SK-N-SH (cell line): ENCODE measurements around the gene RFX2. TPM values are rescaled to one million over a fixed set of nuclear protein-coding genes. Genes with fewer than 3 reads are reported as not detected.

Experiments
- CTCF ChIA-PET: fragments of 300-600, 350-600 bp; formaldehyde crosslinking; extraction: SDS; loops from one replicate; lab custom pipeline; 2021; lab: Yijun Ruan, JAX
- POLR2A ChIA-PET: fragments of 350-600 bp; sonication (Branson Sonifier 250); formaldehyde crosslinking; extraction: SDS; loops from one replicate; lab custom pipeline; 2020; ENCODE audit warnings: antibody characterized with exemption, inconsistent platforms; lab: Yijun Ruan, JAX
- DNase-seq: peaks from one replicate; pipeline ENCODE4 v3.0.0; 2012
- H2AFZ ChIP-seq: fragments of 200-600 bp; sonication (generic); 2 replicates; pipeline ENCODE4 v1.8.1; 2016; ENCODE audit warnings: antibody characterized with exemption, mild to moderate bottlenecking, low read depth
- H3F3A ChIP-seq: fragments of 200-600 bp; sonication (generic); replicated peaks from 2 replicates; pipeline ENCODE3; 2016; ENCODE audit warnings: antibody characterized with exemption, mild to moderate bottlenecking; ENCODE audit not compliant: insufficient read depth
- H3K27ac ChIP-seq, 2 experiments: fragments of 200-500 bp in 1 of 2; fragments of 200-600 bp in 1 of 2; sonication (Bioruptor generic) in 1 of 2; sonication (generic), shearing (Covaris generic) in 1 of 2; 2 replicates each; pipeline versions ENCODE4 v1.5.1 to v1.6.1; 2014 to 2016; ENCODE audit warnings: low read depth in 2 of 2, inconsistent platforms in 1 of 2, low read length in 1 of 2, mild to moderate bottlenecking in 1 of 2, mixed read lengths in 1 of 2
- H3K27me3 ChIP-seq: fragments of 200-600 bp; sonication (generic), shearing (Covaris generic); 2 replicates; pipeline ENCODE4 v1.6.1; 2016; ENCODE audit warnings: mixed run types; ENCODE audit not compliant: insufficient read depth
- H3K36me3 ChIP-seq, 2 experiments: fragments of 200-500 bp in 1 of 2; fragments of 200-600 bp in 1 of 2; sonication (Bioruptor generic) in 1 of 2; sonication (generic) in 1 of 2; replicated peaks in 1 of 2; 2 replicates each; pipeline versions ENCODE3 to v1.5.1; 2014 to 2016; ENCODE audit warnings: low read length in 1 of 2, mild to moderate bottlenecking in 1 of 2; ENCODE audit not compliant: insufficient read depth in 2 of 2, control insufficient read depth in 1 of 2
- H3K4me1 ChIP-seq, 2 experiments: fragments of 200-500 bp in 1 of 2; fragments of 200-600 bp in 1 of 2; sonication (Bioruptor generic) in 1 of 2; sonication (generic), shearing (Covaris generic) in 1 of 2; 2 replicates each; pipeline versions ENCODE4 v1.5.1 to v1.6.1; 2014 to 2016; ENCODE audit warnings: low read depth in 1 of 2, low read length in 1 of 2, mixed run types in 1 of 2; ENCODE audit not compliant: insufficient read depth in 2 of 2, control insufficient read depth in 1 of 2
- H3K4me2 ChIP-seq: fragments of 200-600 bp; sonication (generic), shearing (Covaris generic); 2 replicates; pipeline ENCODE4 v1.6.1; 2017; ENCODE audit warnings: mixed run types
- H3K4me3 ChIP-seq, 2 experiments: fragments of 200-500 bp in 1 of 2; fragments of 200-600 bp in 1 of 2; sonication (Bioruptor generic) in 1 of 2; sonication (generic), shearing (Covaris generic) in 1 of 2; 2 replicates each; pipeline versions ENCODE4 v1.5.1 to v1.8.1; 2014 to 2016; ENCODE audit warnings: low read depth in 2 of 2, inconsistent platforms in 1 of 2, low read length in 1 of 2, mild to moderate bottlenecking in 1 of 2, mixed read lengths in 1 of 2, moderate library complexity in 1 of 2
- H3K79me2 ChIP-seq: fragments of 200-600 bp; sonication (generic); 2 replicates; pipeline ENCODE4 v1.8.1; 2017; ENCODE audit warnings: mild to moderate bottlenecking; ENCODE audit not compliant: insufficient read depth
- H3K9ac ChIP-seq: fragments of 200-600 bp; sonication (generic); 2 replicates; pipeline ENCODE4 v1.6.1; 2017; ENCODE audit warnings: mixed run types
- H3K9me2 ChIP-seq: fragments of 200-600 bp; sonication (generic); 2 replicates; pipeline ENCODE4 v1.6.1; 2017; ENCODE audit warnings: mixed run types
- H3K9me3 ChIP-seq: fragments of 200-600 bp; sonication (generic); 2 replicates; pipeline ENCODE4 v1.6.1; 2017; ENCODE audit warnings: mixed run types, mild to moderate bottlenecking, moderate library complexity
- H4K20me1 ChIP-seq: fragments of 200-600 bp; sonication (generic); 2 replicates; pipeline ENCODE4 v1.6.1; 2017; ENCODE audit warnings: mild to moderate bottlenecking, mixed run types; ENCODE audit not compliant: insufficient read depth
- CTCF ChIP-seq: fragments of 200-600 bp; sonication (generic); IDR thresholded peaks from 2 replicates; pipeline ENCODE4 v1.6.1; 2017; ENCODE audit warnings: antibody characterized with exemption, mild to moderate bottlenecking, moderate library complexity
- EZH2phosphoT487 ChIP-seq: fragments of 200-600 bp; sonication (generic); IDR thresholded peaks from 2 replicates; pipeline ENCODE4 v1.6.1; 2017; ENCODE audit warnings: low read depth, mixed run types, mild to moderate bottlenecking, antibody characterized with exemption, moderate library complexity, borderline replicate concordance
- FOSL2 ChIP-seq: IDR thresholded peaks from 2 replicates; pipeline ENCODE4 v1.4.0; 2012; ENCODE audit warnings: low read depth, mild to moderate bottlenecking, moderate library complexity, borderline replicate concordance
- FOXM1 ChIP-seq: IDR thresholded peaks from 2 replicates; pipeline ENCODE4 v1.4.0; 2012; ENCODE audit warnings: low read depth, mild to moderate bottlenecking
- IRF3 ChIP-seq: fragments of 150-350 bp; IDR thresholded peaks from 2 replicates; pipeline ENCODE4 v1.6.1; 2016; ENCODE audit warnings: mild to moderate bottlenecking, low read depth, low read length
- MEF2A ChIP-seq: IDR thresholded peaks from 2 replicates; pipeline ENCODE4 v1.4.0; 2012; ENCODE audit warnings: low read depth, borderline replicate concordance
- MXI1 ChIP-seq: IDR thresholded peaks from 2 replicates; pipeline ENCODE4 v1.6.1; 2012; ENCODE audit warnings: mild to moderate bottlenecking, low read depth, low read length, improper control_type of control experiment
- NRF1 ChIP-seq: IDR thresholded peaks from 2 replicates; pipeline ENCODE4 v1.6.1; 2012; ENCODE audit warnings: low read depth, mild to moderate bottlenecking, low read length
- RFX5 ChIP-seq: IDR thresholded peaks from 2 replicates; pipeline ENCODE4 v1.6.1; 2012; ENCODE audit warnings: mild to moderate bottlenecking, improper control_type of control experiment, low read length
- RXRA ChIP-seq: IDR thresholded peaks from 2 replicates; pipeline ENCODE4 v1.4.0; 2012; ENCODE audit warnings: low read depth, mild to moderate bottlenecking, borderline replicate concordance
- TAF1 ChIP-seq: IDR thresholded peaks from 2 replicates; pipeline ENCODE4 v1.6.1; 2012; ENCODE audit warnings: low read depth, mild to moderate bottlenecking, low read length, moderate library complexity, borderline replicate concordance
- TCF12 ChIP-seq: IDR thresholded peaks from 2 replicates; pipeline ENCODE4 v1.4.0; 2012
- TEAD4 ChIP-seq: IDR thresholded peaks from 2 replicates; pipeline ENCODE4 v1.4.0; 2012; ENCODE audit warnings: mild to moderate bottlenecking, borderline replicate concordance; ENCODE audit not compliant: insufficient read depth
- USF2 ChIP-seq: fragments of 150-350 bp; IDR thresholded peaks from 2 replicates; pipeline ENCODE4 v1.6.1; 2017; ENCODE audit warnings: antibody characterized with exemption, low read length, low read depth, borderline replicate concordance
- YY1 ChIP-seq: IDR thresholded peaks from 2 replicates; pipeline ENCODE4 v1.4.0; 2012; ENCODE audit warnings: low read depth, mild to moderate bottlenecking
- WGBS: methylation state at CpG from one replicate; pipeline ENCODE4 v1.1.6; 2017; ENCODE audit warnings: low lambda C conversion rate; 5-methylcytosine and 5-hydroxymethylcytosine counted together
- polyA plus RNA-seq, 3 experiments: library from polyadenylated mRNA; depleted of rRNA; stranded (reverse); fragments of >200 nt; gene quantifications; 2 replicates each; pipeline ENCODE4 v1.2.3, GENCODE V29; 2012
- TF ChIP-seq, protein P1 (sequence below): IDR thresholded peaks from 2 replicates; pipeline ENCODE4 v1.4.0; 2012; ENCODE audit warnings: low read depth, borderline replicate concordance
- TF ChIP-seq, protein P2 (sequence below): IDR thresholded peaks from 2 replicates; pipeline ENCODE4; 2012

RFX2 gene
- polyA plus RNA-seq, 1 of the 3 experiments (the other 2 are of a cell fraction), result 12.6 TPM

DNA sequence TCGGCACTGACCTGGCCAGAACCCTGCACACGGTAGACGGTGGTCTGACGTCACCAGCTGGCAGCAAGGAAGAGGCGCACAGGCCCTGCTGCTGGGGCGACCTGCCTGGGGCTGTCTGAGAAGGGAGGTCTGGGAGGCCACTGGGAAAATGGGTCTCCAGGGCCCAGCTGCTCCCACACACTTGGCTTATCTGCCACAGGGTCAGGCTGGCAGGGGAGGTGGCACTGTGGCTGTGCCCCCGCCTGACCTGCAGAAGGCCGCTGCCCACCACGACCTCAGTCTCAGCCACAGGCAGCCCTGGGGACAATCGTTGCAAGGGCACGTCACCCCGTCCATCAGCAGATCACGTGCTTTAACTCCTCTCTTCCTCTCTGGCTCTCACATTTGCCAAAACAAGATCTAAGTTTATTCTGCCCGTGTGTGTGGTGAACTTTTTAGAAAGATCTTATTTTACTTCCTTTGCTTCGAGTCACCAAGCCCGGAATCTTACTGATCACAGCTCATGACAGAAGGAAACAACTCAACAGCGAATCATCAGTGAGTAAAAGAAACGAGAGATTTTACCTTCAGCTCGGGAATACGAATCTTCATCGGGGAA is 87.1 kb downstream of the RFX2 start (continued):
- TF ChIP-seq RXRA (no peak), IRF3 (no peak), USF2 (no peak), EZH2phosphoT487 (no peak), TCF12 (no peak), YY1 (no peak), FOSL2 (peak; percentile 57; the same call in 1 of the 2 replicates), MEF2A (no peak), CTCF (no peak), MXI1 (no peak)
- TF ChIP-seq, protein P1, sequence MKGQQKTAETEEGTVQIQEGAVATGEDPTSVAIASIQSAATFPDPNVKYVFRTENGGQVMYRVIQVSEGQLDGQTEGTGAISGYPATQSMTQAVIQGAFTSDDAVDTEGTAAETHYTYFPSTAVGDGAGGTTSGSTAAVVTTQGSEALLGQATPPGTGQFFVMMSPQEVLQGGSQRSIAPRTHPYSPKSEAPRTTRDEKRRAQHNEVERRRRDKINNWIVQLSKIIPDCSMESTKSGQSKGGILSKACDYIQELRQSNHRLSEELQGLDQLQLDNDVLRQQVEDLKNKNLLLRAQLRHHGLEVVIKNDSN, result peak; percentile 61; the same call in 1 of the 2 replicates
- TF ChIP-seq, protein P2, sequence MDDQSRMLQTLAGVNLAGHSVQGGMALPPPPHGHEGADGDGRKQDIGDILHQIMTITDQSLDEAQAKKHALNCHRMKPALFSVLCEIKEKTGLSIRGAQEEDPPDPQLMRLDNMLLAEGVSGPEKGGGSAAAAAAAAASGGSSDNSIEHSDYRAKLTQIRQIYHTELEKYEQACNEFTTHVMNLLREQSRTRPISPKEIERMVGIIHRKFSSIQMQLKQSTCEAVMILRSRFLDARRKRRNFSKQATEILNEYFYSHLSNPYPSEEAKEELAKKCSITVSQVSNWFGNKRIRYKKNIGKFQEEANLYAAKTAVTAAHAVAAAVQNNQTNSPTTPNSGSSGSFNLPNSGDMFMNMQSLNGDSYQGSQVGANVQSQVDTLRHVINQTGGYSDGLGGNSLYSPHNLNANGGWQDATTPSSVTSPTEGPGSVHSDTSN, result peak; percentile 25; the same call in 1 of the 2 replicates

DNA sequence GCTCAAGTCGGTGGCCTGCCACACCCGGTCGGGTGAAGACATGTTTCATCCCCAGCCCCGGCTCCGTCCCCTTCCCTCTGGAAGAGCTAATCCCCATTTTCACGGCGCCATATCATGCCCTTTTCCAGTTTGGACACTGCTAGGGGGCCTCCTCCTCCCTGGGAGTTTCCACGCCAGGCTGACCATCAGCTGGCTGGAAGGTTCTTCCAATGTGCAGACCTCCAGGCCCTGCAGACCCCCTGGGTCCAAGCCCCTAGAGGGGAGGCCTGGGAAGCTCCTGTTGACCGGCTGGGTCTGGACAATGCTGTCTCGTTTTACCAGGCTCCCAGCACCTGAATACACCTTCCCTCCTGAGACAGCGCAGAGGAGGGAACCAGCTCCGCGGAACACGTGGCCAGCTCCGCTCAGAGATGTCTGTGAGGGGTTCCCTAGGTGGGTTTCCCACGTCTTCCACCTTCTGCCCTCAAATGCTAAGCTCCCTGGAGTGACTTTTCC is 87.7 kb downstream of the RFX2 start:
- H3K4me3 ChIP-seq, result peak overlapping the region in 1 of 2 experiments; percentile 39; a peak in 1 of 4 replicates
- no peaks in the 10 kb centered on the region for H4K20me1 ChIP-seq
- no peaks in the 10 kb centered on the region for H3K79me2 ChIP-seq
- no peaks in the 10 kb centered on the region for H3K9me2 ChIP-seq
- DNase-seq, result no peak
- peaks cover 6 to 10% of the 10 kb centered on the region in 2 experiments; a peak in 3 of 4 replicates for H3K4me1 ChIP-seq
- CTCF ChIA-PET, result interaction anchor here (0.6 to 9.1 kb wide), 52 partner anchors 8 to 249 kb away, joined by 3 to 448 read pairs (median 8); partner anchors contain the start of genes DUS3L, NRTN and RANBP3
- H3K9ac ChIP-seq, result peak overlapping the region; percentile 53; the same call in 1 of the 2 replicates
- H3K36me3 ChIP-seq, result peaks cover 3% of the 10 kb centered on the region in 2 experiments
- peak overlapping the region in 1 of 2 experiments; percentile 85; a peak in 2 of 4 replicates for H3K27ac ChIP-seq
- peak overlapping the region; percentile 69 for H3K4me2 ChIP-seq
- H3K27me3 ChIP-seq, result no peaks in the 10 kb centered on the region
- no peak for TF ChIP-seq NRF1
- no peak for TF ChIP-seq RFX5
- TF ChIP-seq IRF3, result no peak
- TF ChIP-seq MEF2A, result no peak
- TF ChIP-seq FOXM1, result no peak
- TF ChIP-seq TAF1, result no peak
- no peak for TF ChIP-seq TEAD4
- TF ChIP-seq, all 33 proteins: peak for 0
- 78% methylated on average over 16 of the region's 16 CpGs for WGBS
- POLR2A ChIA-PET, result interaction anchor here (0.8 to 1.7 kb wide), 4 partner anchors 9 to 195 kb away, joined by 3 to 7 read pairs (median 3); no protein-coding TSS in a partner anchor
- H2AFZ ChIP-seq, result 0 out of 2 replicates have a peak overlapping the region, but pooled peaks have one; percentile 63
- peaks cover 20% of the 10 kb centered on the region for H3F3A ChIP-seq
- no peaks in the 10 kb centered on the region for H3K9me3 ChIP-seq
